C4-2B (cell line): ENCODE results near the gene MAK.
"Not testable (repeated sequence)": the region's sequence is repeated elsewhere in the genome, so short reads cannot be mapped to it uniquely, and the experiment has no call there.

Experiments
- H3K27ac ChIP-seq: fragments of 450-650 bp; 2 replicates; pipeline ENCODE4 v1.5.1; 2017
- ZFX ChIP-seq: fragments of 450-650 bp; IDR thresholded peaks from 2 replicates; pipeline ENCODE4 v1.6.1; 2017
- TF ChIP-seq, protein P1 (sequence below): fragments of 450-650 bp; conservative IDR thresholded peaks from 2 replicates; pipeline ENCODE4 v1.5.1; 2017; ENCODE audit warnings: mild to moderate bottlenecking

MAK gene

GRCh38 chr6:10824819-10825218 is 13.5 kb downstream of the MAK start:
- TF ChIP-seq ZFX: no peak
- TF ChIP-seq, protein P1, sequence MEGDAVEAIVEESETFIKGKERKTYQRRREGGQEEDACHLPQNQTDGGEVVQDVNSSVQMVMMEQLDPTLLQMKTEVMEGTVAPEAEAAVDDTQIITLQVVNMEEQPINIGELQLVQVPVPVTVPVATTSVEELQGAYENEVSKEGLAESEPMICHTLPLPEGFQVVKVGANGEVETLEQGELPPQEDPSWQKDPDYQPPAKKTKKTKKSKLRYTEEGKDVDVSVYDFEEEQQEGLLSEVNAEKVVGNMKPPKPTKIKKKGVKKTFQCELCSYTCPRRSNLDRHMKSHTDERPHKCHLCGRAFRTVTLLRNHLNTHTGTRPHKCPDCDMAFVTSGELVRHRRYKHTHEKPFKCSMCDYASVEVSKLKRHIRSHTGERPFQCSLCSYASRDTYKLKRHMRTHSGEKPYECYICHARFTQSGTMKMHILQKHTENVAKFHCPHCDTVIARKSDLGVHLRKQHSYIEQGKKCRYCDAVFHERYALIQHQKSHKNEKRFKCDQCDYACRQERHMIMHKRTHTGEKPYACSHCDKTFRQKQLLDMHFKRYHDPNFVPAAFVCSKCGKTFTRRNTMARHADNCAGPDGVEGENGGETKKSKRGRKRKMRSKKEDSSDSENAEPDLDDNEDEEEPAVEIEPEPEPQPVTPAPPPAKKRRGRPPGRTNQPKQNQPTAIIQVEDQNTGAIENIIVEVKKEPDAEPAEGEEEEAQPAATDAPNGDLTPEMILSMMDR: no peak

DNA sequence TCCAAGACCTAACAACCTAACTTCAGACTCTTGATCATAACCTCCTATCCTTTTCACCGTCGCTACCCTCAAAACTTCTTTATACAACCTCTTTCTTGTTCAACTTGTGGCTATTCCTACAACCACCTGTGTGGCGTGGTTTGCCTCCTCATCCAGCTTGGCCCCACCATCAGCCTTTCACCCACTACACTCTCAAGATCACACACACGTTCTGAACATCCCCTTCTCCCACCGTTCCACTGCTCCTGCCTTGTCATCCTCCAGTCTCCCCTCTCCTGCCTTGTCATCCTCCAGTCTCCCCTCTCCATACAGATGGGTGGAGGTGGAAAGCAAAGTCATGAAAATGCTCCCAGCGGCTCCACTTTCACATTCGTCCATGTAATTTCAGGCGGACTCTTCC is 14.0 kb downstream of the MAK start:
- no peak for TF ChIP-seq ZFX
- TF ChIP-seq, protein P1: no peak

More at GRCh38 chr6:10824819-10825218, 13.5 kb downstream of the MAK start:
- H3K27ac ChIP-seq: no peak overlapping the region

DNA sequence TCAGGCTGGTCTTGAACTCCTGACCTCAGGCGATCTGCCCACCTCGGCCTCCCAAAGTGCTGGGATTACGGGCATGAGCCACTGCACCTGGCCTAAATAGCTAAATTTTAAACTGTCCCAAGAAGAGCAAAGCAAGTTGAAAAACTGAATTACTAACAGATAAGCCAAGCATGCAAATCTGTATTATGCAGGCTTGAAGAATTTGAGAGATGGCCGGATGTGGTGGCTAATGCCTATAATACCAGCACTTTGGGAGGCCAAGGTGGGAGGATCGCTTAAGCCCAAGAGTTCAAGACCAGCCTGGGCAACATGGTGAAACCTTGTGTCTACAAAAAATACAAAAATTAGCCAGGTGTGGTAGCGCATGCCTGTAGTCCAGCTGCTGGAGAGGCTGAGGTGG is 24.2 kb downstream of the MAK start:
- not testable (repeated sequence) for H3K27ac ChIP-seq

More for the DNA sequence above, 14.0 kb downstream of the MAK start:
- no peak overlapping the region for H3K27ac ChIP-seq

DNA sequence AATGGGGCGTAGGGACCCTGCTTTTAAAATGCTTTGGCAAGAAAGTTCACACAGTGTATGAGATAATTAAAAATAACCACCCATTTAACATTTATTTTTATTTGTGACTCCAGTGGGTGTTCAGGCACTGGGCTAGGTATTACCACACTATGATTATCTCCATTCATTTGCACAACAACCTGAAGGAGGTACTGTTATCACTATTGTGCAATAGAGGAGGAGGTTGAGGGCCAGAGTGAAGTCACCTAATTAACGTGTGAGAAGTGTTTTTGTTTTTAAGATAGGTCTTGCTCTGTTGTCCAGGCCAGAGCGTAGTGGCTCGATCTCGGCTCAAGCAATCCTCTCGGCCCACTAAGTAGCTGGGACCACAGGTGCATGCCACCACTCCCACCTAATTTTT is 29.2 kb downstream of the MAK start:
- H3K27ac ChIP-seq: no peak overlapping the region
- TF ChIP-seq ZFX: no peak
- TF ChIP-seq, protein P1: no peak

DNA sequence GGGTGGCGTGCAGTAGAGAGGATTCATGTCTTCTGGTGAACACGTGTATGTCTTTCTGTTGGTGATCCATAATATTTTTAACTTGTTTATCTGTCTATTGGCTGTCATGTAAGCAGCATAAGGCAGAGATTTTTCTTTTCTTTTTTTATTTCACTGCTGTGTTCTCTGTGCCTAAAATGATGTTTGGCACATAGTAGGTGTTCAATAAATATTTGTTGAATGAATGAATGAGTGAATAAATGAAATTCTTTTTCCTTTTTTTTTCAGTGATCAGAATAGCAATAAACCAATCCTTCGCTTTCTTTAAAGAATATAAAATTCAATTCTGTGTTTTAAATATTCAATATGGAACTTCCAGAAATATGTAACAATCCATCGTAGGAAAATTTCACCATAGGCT is 30.0 kb downstream of the MAK start:
- TF ChIP-seq, protein P1: no peak
- no peak overlapping the region for H3K27ac ChIP-seq

- H3K27ac ChIP-seq: no peak overlapping the region
- TF ChIP-seq ZFX: no peak
- TF ChIP-seq, protein P1: peak; percentile 100
These were observed 37.0 kb downstream of the MAK start for GRCh38 chr6:10801224-10801848.

DNA sequence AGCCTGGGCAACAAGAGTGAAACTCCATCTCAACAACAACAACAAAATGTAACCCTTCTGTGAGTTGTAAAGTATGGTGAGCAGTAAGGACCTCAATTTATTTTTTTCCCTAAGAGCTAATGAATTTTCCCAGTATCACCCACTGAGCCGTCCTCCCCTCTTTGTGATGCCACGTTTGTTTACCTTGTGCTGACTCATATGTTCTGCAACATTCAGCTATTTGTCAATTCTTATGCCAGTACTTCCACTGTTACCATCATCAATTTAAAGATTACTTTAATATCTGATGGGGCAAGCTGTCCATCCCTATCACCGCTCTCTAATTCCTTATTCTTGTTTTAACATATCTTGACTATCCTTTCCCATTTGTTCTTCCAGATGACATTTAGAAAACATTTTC is 37.5 kb downstream of the MAK start:
- no peak overlapping the region for H3K27ac ChIP-seq
- TF ChIP-seq, protein P1: 0 out of 2 replicates have a peak, but pooled peaks have one; percentile 30
- TF ChIP-seq ZFX: no peak

DNA sequence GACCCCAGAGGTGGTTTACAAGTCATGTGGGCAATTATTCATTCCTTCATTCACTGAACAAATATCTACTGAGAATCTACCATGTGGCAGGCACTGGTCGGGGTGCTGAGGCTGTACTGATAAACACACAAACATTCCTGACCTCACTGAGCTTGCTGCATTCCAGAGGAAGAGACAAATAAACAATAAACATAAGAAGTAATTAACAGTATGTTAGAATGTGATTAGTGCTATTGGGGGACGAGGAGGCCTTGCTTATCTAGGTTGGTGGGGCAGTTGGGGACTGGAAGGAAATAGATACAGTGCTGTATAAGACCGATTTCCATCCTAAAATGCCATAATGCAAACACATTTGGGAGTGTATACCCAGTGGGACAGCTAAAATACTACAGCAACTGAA is 44.1 kb downstream of the MAK start:
- H3K27ac ChIP-seq: no peak overlapping the region

More for the DNA sequence above, 44.1 kb downstream of the MAK start:
- no peak for TF ChIP-seq ZFX
- TF ChIP-seq, protein P1: no peak
